OCI-LY1 (cell line): Measurements from ENCODE around the gene RAI1.

Experiments used
- H2AFZ ChIP-seq: fragments of 200-600 bp; sonication (generic), shearing (Covaris generic); 2 replicates; pipeline ENCODE4 v1.6.0; 2014; ENCODE audit warnings: antibody characterized with exemption, mild to moderate bottlenecking, low read length
- H3F3A ChIP-seq: fragments of 200-600 bp; sonication (generic), shearing (Covaris generic); 2 replicates; pipeline ENCODE4 v1.6.0; 2014; ENCODE audit warnings: mild to moderate bottlenecking, antibody characterized with exemption, low read length, moderate library complexity; ENCODE audit not compliant: insufficient read depth
- H3K27ac ChIP-seq: fragments of 200-600 bp; sonication (generic); 2 replicates; pipeline ENCODE4 v1.5.1; 2014; ENCODE audit warnings: low read length, mixed run types, mild to moderate bottlenecking, low read depth; ENCODE audit not compliant: poor library complexity, severe bottlenecking
- H3K27me3 ChIP-seq: fragments of 200-600 bp; sonication (generic); 2 replicates; pipeline ENCODE4 v1.6.0; 2014; ENCODE audit warnings: antibody characterized with exemption, mild to moderate bottlenecking, low read length, moderate library complexity; ENCODE audit not compliant: insufficient read depth
- H3K36me3 ChIP-seq: fragments of 200-600 bp; sonication (generic); 2 replicates; pipeline ENCODE4 v1.6.1; 2014; ENCODE audit warnings: mild to moderate bottlenecking, antibody characterized with exemption, low read length, moderate library complexity, mixed read lengths; ENCODE audit not compliant: insufficient read depth
- H3K4me1 ChIP-seq: fragments of 200-600 bp; sonication (generic); 2 replicates; pipeline ENCODE4 v1.5.1; 2014; ENCODE audit warnings: mild to moderate bottlenecking, low read length, moderate library complexity; ENCODE audit not compliant: insufficient read depth, severe bottlenecking
- H3K4me2 ChIP-seq: fragments of 200-600 bp; sonication (generic), shearing (Covaris generic); 2 replicates; pipeline ENCODE4 v1.6.1; 2014; ENCODE audit warnings: low read length
- H3K4me3 ChIP-seq: fragments of 200-600 bp; sonication (generic); 2 replicates; pipeline ENCODE4 v1.5.1; 2014; ENCODE audit warnings: low read length, low read depth, mild to moderate bottlenecking, mixed read lengths; ENCODE audit not compliant: poor library complexity, severe bottlenecking
- H3K79me2 ChIP-seq: fragments of 200-600 bp; shearing (Covaris generic); 2 replicates; pipeline ENCODE4 v1.6.1; 2016; ENCODE audit warnings: mixed run types, low read length, mixed read lengths; ENCODE audit not compliant: insufficient read depth
- H3K9ac ChIP-seq: fragments of 200-600 bp; sonication (generic), shearing (Covaris generic); 2 replicates; pipeline ENCODE4 v1.6.1; 2014; ENCODE audit warnings: mild to moderate bottlenecking, low read length, mixed read lengths
- H3K9me2 ChIP-seq: fragments of 200-600 bp; sonication (generic), shearing (Covaris generic); 2 replicates; pipeline ENCODE4 v1.6.1; 2014; ENCODE audit warnings: low read depth, mild to moderate bottlenecking, low read length, mixed read lengths
- H3K9me3 ChIP-seq: fragments of 200-600 bp; shearing (Covaris generic); 2 replicates; pipeline ENCODE4 v1.6.1; 2014; ENCODE audit warnings: low read length, mixed read lengths
- H4K20me1 ChIP-seq: fragments of 200-600 bp; sonication (generic), shearing (Covaris generic); 2 replicates; pipeline ENCODE4 v1.6.0; 2016; ENCODE audit warnings: mild to moderate bottlenecking, low read length; ENCODE audit not compliant: insufficient read depth
- CTCF ChIP-seq: fragments of 200-600 bp; sonication (generic), shearing (Covaris generic); IDR thresholded peaks from 2 replicates; pipeline ENCODE4 v1.5.1; 2017; ENCODE audit warnings: mild to moderate bottlenecking, antibody characterized with exemption, low read length, moderate library complexity, mixed read lengths
- EZH2 ChIP-seq: fragments of 200-600 bp; sonication (generic), shearing (Covaris generic); IDR thresholded peaks from 2 replicates; pipeline ENCODE4 v1.8.0; 2017; ENCODE audit warnings: borderline replicate concordance, mixed run types, mild to moderate bottlenecking, antibody characterized with exemption, low read length, moderate library complexity, mixed read lengths

Gene RAI1

DNA sequence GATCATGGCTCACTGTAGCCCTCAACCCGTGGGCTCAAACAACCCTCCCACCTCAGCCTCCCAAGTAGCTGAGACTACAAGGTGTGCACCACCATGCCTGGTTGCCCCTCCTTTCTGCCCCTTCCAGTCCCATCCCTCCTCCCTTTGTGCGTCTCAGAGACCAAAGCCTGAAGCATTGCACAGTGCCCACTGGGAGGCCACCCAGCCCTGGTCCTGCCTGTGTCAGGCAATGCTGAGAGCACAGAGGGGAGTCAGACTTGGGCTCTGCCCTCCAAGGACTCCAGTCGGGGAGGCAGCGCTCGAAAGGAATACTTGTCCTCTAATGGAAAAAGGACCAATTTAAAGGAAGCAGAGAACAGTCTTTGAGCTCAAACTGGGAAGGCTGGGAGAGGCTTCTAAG, 20.4 kb downstream of the RAI1 start:
- no peaks in the 10 kb centered on the region for H3K9me2 ChIP-seq
- no peak for TF ChIP-seq EZH2
- TF ChIP-seq CTCF, result no peak
- H3K27me3 ChIP-seq, result peaks cover 9% of the 10 kb centered on the region
- H3K4me2 ChIP-seq, result no peak overlapping the region
- H3K9me3 ChIP-seq, result no peaks in the 10 kb centered on the region
- H3F3A ChIP-seq, result no peaks in the 10 kb centered on the region
- no peak overlapping the region for H3K9ac ChIP-seq
- no peak overlapping the region for H2AFZ ChIP-seq
- no peaks in the 10 kb centered on the region for H4K20me1 ChIP-seq
- H3K36me3 ChIP-seq, result no peaks in the 10 kb centered on the region
- H3K27ac ChIP-seq, result no peak overlapping the region
- H3K4me1 ChIP-seq, result no peaks in the 10 kb centered on the region
- no peak overlapping the region for H3K4me3 ChIP-seq
- H3K79me2 ChIP-seq, result no peaks in the 10 kb centered on the region

DNA sequence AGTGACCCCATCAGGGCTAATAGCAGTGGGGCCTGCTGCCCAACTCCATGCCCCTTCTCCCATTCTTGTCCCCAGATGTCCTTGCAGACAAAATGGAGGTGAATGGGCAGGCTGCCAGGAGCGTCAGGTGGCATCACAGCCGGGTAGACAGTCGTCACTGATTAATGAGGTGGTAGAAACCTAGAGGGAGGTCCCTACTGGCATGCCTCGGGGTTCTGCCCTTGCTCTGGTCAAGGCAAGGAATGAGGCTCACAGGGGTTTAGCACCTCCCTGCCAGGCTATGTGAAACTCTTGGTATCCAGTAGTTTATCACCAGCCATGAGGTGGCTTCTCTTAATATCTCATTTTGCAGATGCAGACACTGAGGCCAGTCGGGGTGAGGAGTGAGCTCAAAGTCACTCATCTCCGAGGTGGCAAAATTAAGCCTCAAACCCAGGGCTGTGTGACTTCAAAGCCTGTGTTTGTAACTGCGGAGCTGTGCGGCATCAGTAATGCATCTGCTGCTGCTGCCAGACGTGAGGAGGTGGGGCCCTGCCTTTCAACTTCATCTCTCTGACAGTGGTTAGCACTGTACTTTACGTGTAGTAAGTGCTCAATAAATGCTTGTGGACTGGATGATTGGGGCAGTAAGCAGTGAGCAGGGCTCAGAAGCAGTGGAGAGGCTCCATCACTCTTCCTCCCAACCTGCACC, 21.3 kb downstream of the RAI1 start:
- H3K4me2 ChIP-seq, result no peak overlapping the region
- H2AFZ ChIP-seq, result no peak overlapping the region
- no peaks in the 10 kb centered on the region for H3K9me2 ChIP-seq
- no peaks in the 10 kb centered on the region for H3F3A ChIP-seq
- no peaks in the 10 kb centered on the region for H3K79me2 ChIP-seq
- no peaks in the 10 kb centered on the region for H3K4me1 ChIP-seq
- TF ChIP-seq CTCF (no peak), EZH2 (no peak)
- peaks cover 9% of the 10 kb centered on the region for H3K27me3 ChIP-seq
- H3K9ac ChIP-seq, result no peak overlapping the region
- no peaks in the 10 kb centered on the region for H4K20me1 ChIP-seq
- H3K36me3 ChIP-seq, result no peaks in the 10 kb centered on the region
- no peak overlapping the region for H3K4me3 ChIP-seq
- H3K27ac ChIP-seq, result no peak overlapping the region
- H3K9me3 ChIP-seq, result no peaks in the 10 kb centered on the region

DNA sequence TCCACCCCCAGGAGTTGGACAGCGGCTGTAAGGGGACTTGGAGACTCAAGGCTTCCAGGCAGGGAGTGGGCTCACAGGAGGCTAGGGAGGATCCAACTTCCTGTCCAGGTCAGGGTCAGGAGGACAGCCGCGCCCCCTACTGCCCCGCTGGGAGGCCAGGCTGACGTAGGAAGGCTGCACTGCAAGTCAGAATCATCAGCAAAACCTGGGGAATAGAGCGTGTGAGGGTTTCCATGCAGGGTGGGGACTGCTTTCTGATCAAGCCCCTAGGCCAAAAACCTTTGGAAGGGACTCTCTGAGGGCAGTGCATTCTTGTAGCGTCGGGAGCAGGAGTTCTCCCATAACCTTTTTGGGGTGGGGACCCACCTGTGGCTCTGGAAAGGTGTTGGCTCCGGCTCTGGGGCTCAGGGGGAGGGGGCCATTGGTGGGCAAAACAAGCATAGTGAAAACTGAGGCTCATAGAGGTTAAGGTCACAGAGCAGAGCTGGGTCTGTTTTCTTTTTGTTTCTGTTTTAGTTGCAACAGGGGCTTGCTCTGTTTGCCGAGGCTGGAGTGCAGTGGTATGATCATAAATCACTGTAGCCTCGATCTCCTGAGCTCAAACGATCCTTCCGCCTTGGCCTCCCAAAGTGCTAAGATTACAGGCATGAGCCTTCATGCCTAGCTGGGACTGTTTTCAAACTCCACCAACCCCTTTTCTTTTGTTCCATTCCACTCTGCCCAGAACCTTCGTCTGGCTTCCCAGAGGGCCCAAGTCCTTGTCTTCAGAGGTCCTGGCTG, 22.1 kb downstream of the RAI1 start:
- Histone ChIP-seq H3K9me3 (no peaks in the 10 kb centered on the region), H3K9ac (no peak overlapping the region), H4K20me1 (no peaks in the 10 kb centered on the region), H3K4me2 (no peak overlapping the region), H3K27ac (no peak overlapping the region), H3K9me2 (no peaks in the 10 kb centered on the region), H3K79me2 (no peaks in the 10 kb centered on the region), H2AFZ (no peak overlapping the region), H3K4me3 (no peak overlapping the region), H3F3A (no peaks in the 10 kb centered on the region), H3K36me3 (no peaks in the 10 kb centered on the region), H3K4me1 (no peaks in the 10 kb centered on the region), H3K27me3 (peaks cover 9% of the 10 kb centered on the region)
- no peak for TF ChIP-seq EZH2
- no peak for TF ChIP-seq CTCF
